ENCODE results near the gene SOHLH1. TPM values are rescaled to one million over a fixed set of nuclear protein-coding genes. Genes with fewer than 3 reads are reported as not detected.

Gene SOHLH1
- total and polyA plus RNA-seq, 10 of the 15 experiments (the other 5 are each of a cell fraction or from before 2014, with no cell fraction given): not detected

- CTCF ChIA-PET: no interaction called here
- H3K9me3 ChIP-seq (replicated peaks; ENCODE audit: control insufficient read depth, insufficient read depth, low read length): no peaks in the 10 kb centered on the region
- BruUV-seq (replicated peaks): no TSS peak
- H3K27ac ChIP-seq (ENCODE audit: control insufficient read depth, insufficient read depth): no peak overlapping the region
- in situ Hi-C loops (cut with MboI) (no loop called here), intact Hi-C loops (cut with micrococcal nuclease; ENCODE audit: unreplicated experiment) (no loop called here)
- H3K36me3 ChIP-seq (ENCODE audit: control insufficient read depth in 2 of 2, insufficient read depth in 2 of 2, low read length in 1 of 2): no peaks in the 10 kb centered on the region
- no peak for DNase-seq (ENCODE audit: low read depth, low spot score)
- no peaks in the 10 kb centered on the region for H4K20me1 ChIP-seq (ENCODE audit: control insufficient read depth, insufficient read depth)
- H2AFZ ChIP-seq (ENCODE audit: control insufficient read depth, low read depth, low read length): no peak overlapping the region
- no peaks in the 10 kb centered on the region for H3K79me2 ChIP-seq (ENCODE audit: control insufficient read depth, insufficient read depth, low read length)
- SMC1A ChIA-PET (ENCODE audit: uncharacterized antibody, unreplicated experiment): no interaction called here
- H3K4me2 ChIP-seq (ENCODE audit: control insufficient read depth, insufficient read depth): no peak overlapping the region
- no peak overlapping the region for H3K4me3 ChIP-seq
- 13% methylated on average over 12 of the region's 12 CpGs for whole genome bisulfite sequencing (ENCODE audit: insufficient coverage, insufficient replicate concordance, low lambda C conversion rate, missing lambda C conversion rate)
- POLR2A ChIA-PET: no interaction called here
- H3K27me3 ChIP-seq (replicated peaks in 1 of 2; ENCODE audit: control insufficient read depth in 2 of 2, insufficient read depth in 2 of 2, low read length in 1 of 2): peaks cover 0 to 7% of the 10 kb centered on the region in 2 experiments; a peak in 2 of 4 replicates
- FAIRE-seq: no peak
- ATAC-seq: no peak
- H3K4me1 ChIP-seq (ENCODE audit: control insufficient read depth, insufficient read depth, low read length): no peaks in the 10 kb centered on the region
- H3K9ac ChIP-seq (ENCODE audit: control insufficient read depth, insufficient read depth, low read length): no peak overlapping the region
- RAD21 ChIA-PET (ENCODE audit: unreplicated experiment): no interaction called here
- no peak for TF ChIP-seq RB1 (IDR thresholded peaks at IDR 0.05; ENCODE audit: borderline replicate concordance)
- TF ChIP-seq IRF5 (IDR thresholded peaks at IDR 0.05; ENCODE audit: borderline replicate concordance): no peak
- no peak for TF ChIP-seq ZBTB11 (CRISPR knock-in tag; IDR thresholded peaks at IDR 0.05)
- no peak for TF ChIP-seq ZNF274 (IDR thresholded peaks at IDR 0.05; ENCODE audit: insufficient read depth, insufficient read length)
- no peak for TF ChIP-seq ZZZ3 (IDR thresholded peaks at IDR 0.05; ENCODE audit: control insufficient read depth, insufficient read length, low read depth)
- TF ChIP-seq NR2C2 (IDR thresholded peaks at IDR 0.05; ENCODE audit: borderline replicate concordance, control insufficient read depth, insufficient read length, low read depth): no peak
- TF ChIP-seq ATF3 (IDR thresholded peaks at IDR 0.05; ENCODE audit: borderline replicate concordance, extremely low read depth, low read depth, low read length): no peak
- no peak for TF ChIP-seq NFXL1 (IDR thresholded peaks at IDR 0.05; ENCODE audit: borderline replicate concordance)
- TF ChIP-seq POLR2AphosphoS2 (IDR thresholded peaks at IDR 0.05; ENCODE audit: low read depth, low read length): no peak
- TF ChIP-seq RBBP5 (conservative IDR thresholded peaks at IDR 0.05): no peak
- TF ChIP-seq PRDM15 (CRISPR knock-in tag; IDR thresholded peaks at IDR 0.05): no peak
- TF ChIP-seq ATF7 (IDR thresholded peaks at IDR 0.05; ENCODE audit: low read depth): no peak
- TF ChIP-seq NR2C1 (IDR thresholded peaks at IDR 0.05): no peak
- no peak for TF ChIP-seq CBX5 (IDR thresholded peaks at IDR 0.05; ENCODE audit: low read depth)
- TF ChIP-seq HSF1 (IDR thresholded peaks at IDR 0.05; ENCODE audit: low read depth, low read length): no peak
Observed at GRCh38 chr9:135711391-135711790, 12.1 kb upstream of the SOHLH1 start.

All from GM12878 (cell line).